Measurements from ENCODE around the gene NTRK3.

GRCh38 chr15:87971076-87971475 is 285.5 kb downstream of the NTRK3 start:
- TF ChIP-seq CTCF (IDR thresholded peaks at IDR 0.05) (no peak), POLR2A (IDR thresholded peaks at IDR 0.05) (no peak)

Measured in thyroid gland (tissue), 4 donors.